ENCODE measurements around the gene CGNL1. TPM values are rescaled to one million over a fixed set of nuclear protein-coding genes. Genes with fewer than 3 reads are reported as not detected.

The CGNL1 gene
- total RNA-seq, 1 donor from 2014 or later: 31.9 TPM

- no peak for DNase-seq
- intact Hi-C loops (cut with micrococcal nuclease): no loop called here
- TF ChIP-seq CTCF (IDR thresholded peaks at IDR 0.05; ENCODE audit: borderline replicate concordance): no peak
- Histone ChIP-seq H3K27ac (replicated peaks) (no peak overlapping the region), H3K36me3 (no peaks in the 10 kb centered on the region), H3K9me3 (replicated peaks) (no peaks in the 10 kb centered on the region), H3K4me3 (no peak overlapping the region), H3K27me3 (ENCODE audit: low read depth) (no peaks in the 10 kb centered on the region), H3K4me1 (peaks cover 9% of the 10 kb centered on the region)
Measured at GRCh38 chr15:57540736-57541135, 164.4 kb downstream of the CGNL1 start.

- Histone ChIP-seq H3K9me3 (replicated peaks) (no peaks in the 10 kb centered on the region), H3K4me1 (peaks cover 9% of the 10 kb centered on the region), H3K27ac (replicated peaks) (no peak overlapping the region), H3K27me3 (ENCODE audit: low read depth) (no peaks in the 10 kb centered on the region), H3K4me3 (no peak overlapping the region), H3K36me3 (no peaks in the 10 kb centered on the region)
- no peak for TF ChIP-seq CTCF (IDR thresholded peaks at IDR 0.05; ENCODE audit: borderline replicate concordance)
- intact Hi-C loops (cut with micrococcal nuclease): no loop called here
- no peak for DNase-seq
Measured at GRCh38 chr15:57541271-57541670, 165.0 kb downstream of the CGNL1 start.

GRCh38 chr15:57541805-57542504, 165.7 kb downstream of the CGNL1 start:
- DNase-seq: peak; percentile 61
- intact Hi-C loops (cut with micrococcal nuclease): no loop called here
- Histone ChIP-seq H3K27me3 (ENCODE audit: low read depth) (no peaks in the 10 kb centered on the region), H3K4me1 (peaks cover 9% of the 10 kb centered on the region), H3K27ac (replicated peaks) (no peak overlapping the region), H3K36me3 (no peaks in the 10 kb centered on the region), H3K4me3 (no peak overlapping the region), H3K9me3 (replicated peaks) (no peaks in the 10 kb centered on the region)
- peak; percentile 90 for TF ChIP-seq CTCF (IDR thresholded peaks at IDR 0.05; ENCODE audit: borderline replicate concordance)

- intact Hi-C loops (cut with micrococcal nuclease): no loop called here
- no peaks in the 10 kb centered on the region for H3K36me3 ChIP-seq
- H3K4me3 ChIP-seq: no peak overlapping the region
- H3K9me3 ChIP-seq (replicated peaks): no peaks in the 10 kb centered on the region
- peaks cover 9% of the 10 kb centered on the region for H3K4me1 ChIP-seq
- no peaks in the 10 kb centered on the region for H3K27me3 ChIP-seq (ENCODE audit: low read depth)
- TF ChIP-seq CTCF (IDR thresholded peaks at IDR 0.05; ENCODE audit: borderline replicate concordance): no peak
- no peak overlapping the region for H3K27ac ChIP-seq (replicated peaks)
- DNase-seq: no peak
Measured at GRCh38 chr15:57542505-57542817, 166.2 kb downstream of the CGNL1 start.

- no peak for DNase-seq
- H3K4me3 ChIP-seq: no peak overlapping the region
- H3K4me1 ChIP-seq: peaks cover 23% of the 10 kb centered on the region
- no peak for TF ChIP-seq CTCF (IDR thresholded peaks at IDR 0.05; ENCODE audit: borderline replicate concordance)
- no peak overlapping the region for H3K27ac ChIP-seq (replicated peaks)
- intact Hi-C loops (cut with micrococcal nuclease): no loop called here
- H3K27me3 ChIP-seq (ENCODE audit: low read depth): no peaks in the 10 kb centered on the region
- no peaks in the 10 kb centered on the region for H3K36me3 ChIP-seq
- H3K9me3 ChIP-seq (replicated peaks): no peaks in the 10 kb centered on the region
Measured at GRCh38 chr15:57544848-57545480, 168.7 kb downstream of the CGNL1 start.
